HepG2 (cell line): ENCODE data around the gene CD151. TPM values are rescaled to one million over a fixed set of nuclear protein-coding genes. Genes with fewer than 3 reads are reported as not detected.

Source experiments
- ATAC-seq: fragments of 200-7000 bp; cut with Tn5 transposase; 3 replicates; pipeline ENCODE4 v1.9.1; 2020; ENCODE audit warnings: mild to moderate bottlenecking, moderate library complexity
- BruUV-seq: library from RNA; stranded (reverse); fragments of 400-500 nt; replicated peaks from 2 replicates; lab custom pipeline; 2021; lab: Mats Ljungman, UMichigan
- CTCF ChIA-PET: fragments of 300-600 bp; formaldehyde crosslinking; extraction: SDS; loops from one replicate; lab custom pipeline; 2021; ENCODE audit warnings: low total read pairs, inconsistent platforms, low intra/inter-chr PET ratio; lab: Yijun Ruan, JAX
- POLR2A ChIA-PET: fragments of 350-600 bp; sonication (Branson Sonifier 250); formaldehyde crosslinking; loops from one replicate; lab custom pipeline; 2020; ENCODE audit warnings: antibody characterized with exemption, inconsistent platforms; lab: Yijun Ruan, JAX
- DNase-seq: peaks from one replicate; pipeline ENCODE4 v3.0.0-alpha.2; 2015; ENCODE audit warnings: low spot score
- FAIRE-seq: peaks from 3 replicates; lab custom pipeline; 2011; peaks lifted over from hg19 to GRCh38; lab: Jason Lieb, UNC
- H2AFZ ChIP-seq: one replicate; pipeline ENCODE4 v1.6.1; 2011; ENCODE audit warnings: low read length, inconsistent platforms
- H3K27ac ChIP-seq: fragments of 300-600 bp; 3 replicates; pipeline ENCODE4 v1.8.0; 2011; ENCODE audit warnings: mixed run types, mild to moderate bottlenecking, mixed read lengths, low read length, inconsistent platforms; ENCODE audit not compliant: insufficient read depth; ENCODE audit errors: extremely low read length
- H3K27me3 ChIP-seq, 2 experiments: fragments of 200-600 bp in 1 of 2; 2 replicates in 1 of 2; 3 replicates in 1 of 2; pipeline versions ENCODE4 v1.6.0 to v1.8.0; 2011; ENCODE audit warnings: low read length in 2 of 2, mild to moderate bottlenecking in 2 of 2, moderate library complexity in 2 of 2, inconsistent platforms in 1 of 2; ENCODE audit not compliant: insufficient read depth in 2 of 2, control insufficient read depth in 1 of 2
- H3K36me3 ChIP-seq, 2 experiments: fragments of 200-600 bp in 1 of 2; replicated peaks in 1 of 2; 2 replicates in 1 of 2; 3 replicates in 1 of 2; pipeline versions ENCODE4 v1.5.1 to v1.8.0; 2011; ENCODE audit warnings: low read length in 2 of 2, inconsistent platforms in 1 of 2; ENCODE audit not compliant: insufficient read depth in 2 of 2, control insufficient read depth in 1 of 2
- H3K4me1 ChIP-seq: 2 replicates; pipeline ENCODE4 v1.5.1; 2012; ENCODE audit warnings: low read length, inconsistent platforms; ENCODE audit not compliant: insufficient read depth
- H3K4me2 ChIP-seq: 2 replicates; pipeline ENCODE4 v1.6.0; 2011; ENCODE audit warnings: low read depth, low read length, inconsistent platforms
- H3K4me3 ChIP-seq, 3 experiments: fragments of 200-600 bp in 1 of 3; sonication (generic), shearing (Covaris generic) in 1 of 3; replicated peaks in 1 of 3; 2 replicates each; pipeline ENCODE4 v1.5.1; 2011 to 2016; ENCODE audit warnings: low read length in 3 of 3, inconsistent platforms in 2 of 3, low read depth in 2 of 3, mild to moderate bottlenecking in 2 of 3, control low read depth in 1 of 3, mixed read lengths in 1 of 3; ENCODE audit not compliant: insufficient read depth in 1 of 3
- H3K79me2 ChIP-seq: one replicate; pipeline ENCODE4 v1.6.1; 2011; ENCODE audit warnings: low read length, inconsistent platforms; ENCODE audit not compliant: insufficient read depth
- H3K9ac ChIP-seq: 2 replicates; pipeline ENCODE4 v1.6.0; 2011; ENCODE audit warnings: mild to moderate bottlenecking, low read depth, low read length, inconsistent platforms; ENCODE audit not compliant: insufficient read depth
- H3K9me3 ChIP-seq: 2 replicates; pipeline ENCODE4 v1.5.1; 2012; ENCODE audit warnings: mild to moderate bottlenecking, low read length
- H4K20me1 ChIP-seq: 2 replicates; pipeline ENCODE4 v1.6.0; 2011; ENCODE audit warnings: inconsistent platforms, mild to moderate bottlenecking, low read length, moderate library complexity; ENCODE audit not compliant: insufficient read depth
- AGO1 ChIP-seq: fragments of 200-400 bp; formaldehyde crosslinking; IDR thresholded peaks from 2 replicates; pipeline ENCODE4 v1.6.1; 2017; ENCODE audit warnings: mild to moderate bottlenecking, low read depth, low read length, moderate library complexity; ENCODE audit not compliant: poor library complexity, severe bottlenecking
- AGO2 ChIP-seq: fragments of 200-400 bp; formaldehyde crosslinking; optimal IDR thresholded peaks from 2 replicates; pipeline ENCODE3; 2017; ENCODE audit warnings: mild to moderate bottlenecking, low read depth, low read length, moderate library complexity
- ATF7 ChIP-seq, 2 experiments: fragments of 450-650 bp in 1 of 2; sonication (generic) in 1 of 2; formaldehyde crosslinking in 1 of 2; IDR thresholded peaks; 2 replicates each; pipeline versions ENCODE4 v1.4.0 to v1.6.1; 2016 to 2020; ENCODE audit warnings: antibody characterized with exemption in 1 of 2, mild to moderate bottlenecking in 1 of 2, missing genetic modification reagents in 1 of 2
- LCORL ChIP-seq, 2 experiments: fragments of 450-650 bp in 1 of 2; sonication (generic) in 1 of 2; formaldehyde crosslinking in 1 of 2; IDR thresholded peaks; 2 replicates each; pipeline versions ENCODE4 v1.5.0 to v1.6.1; 2017 to 2020; ENCODE audit warnings: antibody characterized with exemption in 1 of 2, missing genetic modification reagents in 1 of 2
- NCOA5 ChIP-seq: sonication (generic); formaldehyde crosslinking; IDR thresholded peaks from 2 replicates; pipeline ENCODE4 v1.4.0; 2020; ENCODE audit warnings: missing genetic modification reagents
- ONECUT2 ChIP-seq: sonication (generic); formaldehyde crosslinking; IDR thresholded peaks from 2 replicates; pipeline ENCODE4 v1.4.0; 2020; ENCODE audit warnings: missing genetic modification reagents
- POLR2G ChIP-seq: fragments of 200-400 bp; formaldehyde crosslinking; IDR thresholded peaks from 2 replicates; pipeline ENCODE4 v1.6.1; 2018; ENCODE audit warnings: mild to moderate bottlenecking, low read depth, low read length, moderate library complexity
- RBFOX2 ChIP-seq: fragments of 200-400 bp; formaldehyde crosslinking; IDR thresholded peaks from 2 replicates; pipeline ENCODE4 v1.6.1; 2017; ENCODE audit warnings: low read depth, mild to moderate bottlenecking, low read length
- ZNF101 ChIP-seq: sonication (generic); formaldehyde crosslinking; IDR thresholded peaks from 2 replicates; pipeline ENCODE4 v1.4.0; 2020; ENCODE audit warnings: mild to moderate bottlenecking, low read depth, missing genetic modification reagents, borderline replicate concordance
- ZNF3 ChIP-seq: IDR thresholded peaks from 2 replicates; pipeline ENCODE4 v1.7.0; 2017; ENCODE audit warnings: inconsistent platforms
- ZNF343 ChIP-seq: sonication (generic); formaldehyde crosslinking; IDR thresholded peaks from 2 replicates; pipeline ENCODE4 v1.4.0; 2020; ENCODE audit warnings: mild to moderate bottlenecking, missing genetic modification reagents
- ZNF430 ChIP-seq: sonication (generic); formaldehyde crosslinking; IDR thresholded peaks from 2 replicates; pipeline ENCODE4 v1.9.0; 2021; ENCODE audit warnings: mild to moderate bottlenecking, missing genetic modification reagents
- ZNF777 ChIP-seq: sonication (generic); formaldehyde crosslinking; IDR thresholded peaks from 2 replicates; pipeline ENCODE4 v1.4.0; 2020; ENCODE audit warnings: missing genetic modification reagents
- WGBS: methylation state at CpG from one replicate; pipeline ENCODE4 v1.1.6; 2017; ENCODE audit warnings: low lambda C conversion rate; 5-methylcytosine and 5-hydroxymethylcytosine counted together
- in situ Hi-C: cut with HindIII; loops from 2 replicates; pipeline ENCODE4 v1.10.0; 2017; ENCODE audit warnings: low pct_unique_long_range_greater_than_20kb; ENCODE audit not compliant: extremely low pct_ligation_motif_present
- intact Hi-C: fragments of 100-400 bp; cut with micrococcal nuclease; formaldehyde crosslinking; loops from one replicate; pipeline ENCODE4 v1.10.0; 2022; ENCODE audit not compliant: unreplicated experiment
- polyA plus RNA-seq, 8 experiments: library from polyadenylated mRNA; depleted of rRNA in 3 of 8; stranded (reverse) in 7 of 8; unstranded in 1 of 8; fragments of >200 nt; fragmentation: Illumina TruSeq in 4 of 8; extraction: Trizol in 4 of 8; gene quantifications; 2 replicates each; pipeline versions ENCODE4 v1.2.1 to v1.2.3, GENCODE V29; 2011 to 2016; ENCODE audit warnings: low read depth in 4 of 8, missing spikeins in 1 of 8, mixed read lengths in 1 of 8; ENCODE audit not compliant: insufficient read depth in 1 of 8
- total RNA-seq, 5 experiments: library from RNA; depleted of rRNA; stranded (reverse); fragments of >200 nt; fragmentation: Illumina TruSeq; extraction: Trizol; gene quantifications; 2 replicates each; pipeline ENCODE4 v1.2.3, GENCODE V29; 2016; ENCODE audit warnings: low read depth in 1 of 5
- TF ChIP-seq, protein P1 (sequence below): sonication (generic); formaldehyde crosslinking; IDR thresholded peaks from 2 replicates; pipeline ENCODE4 v1.4.0; 2020; ENCODE audit warnings: missing genetic modification reagents
- TF ChIP-seq, protein P2 (sequence below): IDR thresholded peaks from 2 replicates; pipeline ENCODE4 v1.6.1; 2016; ENCODE audit warnings: missing compliant biosample characterization, missing genetic modification reagents, borderline replicate concordance
- TF ChIP-seq, protein P3 (sequence below): sonication (generic); formaldehyde crosslinking; IDR thresholded peaks from 2 replicates; pipeline ENCODE4 v1.4.0; 2020; ENCODE audit warnings: missing genetic modification reagents, borderline replicate concordance

CD151 gene
- total and polyA plus RNA-seq, 2 of the 13 experiments (the other 11 are each of a cell fraction or from before 2014, with no cell fraction given): 125 to 197 TPM

DNA sequence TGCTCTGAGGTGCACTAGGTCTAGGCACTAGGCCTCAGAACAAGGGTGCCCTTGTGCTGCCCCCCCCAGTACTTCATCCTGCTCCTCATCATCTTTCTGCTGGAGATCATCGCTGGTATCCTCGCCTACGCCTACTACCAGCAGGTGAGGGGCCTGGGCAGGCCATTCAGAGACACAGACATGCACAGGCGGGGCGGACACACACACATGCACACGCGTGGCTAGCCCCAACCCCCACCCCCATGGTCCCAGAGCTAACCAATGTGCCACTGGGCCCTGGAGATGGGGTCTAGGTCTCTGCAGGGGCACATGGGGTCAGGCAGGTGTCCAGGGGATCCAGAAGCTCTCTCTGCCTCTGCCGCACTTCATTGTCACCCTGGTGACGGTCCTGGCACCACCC is 3.9 kb downstream of the CD151 start:
- Histone ChIP-seq H3K36me3 (peaks cover 9 to 36% of the 10 kb centered on the region in 2 experiments), H3K9me3 (no peaks in the 10 kb centered on the region), H3K4me2 (no peak overlapping the region), H3K27ac (no peak overlapping the region), H2AFZ (no peak overlapping the region), H3K4me3 (no peak overlapping the region), H4K20me1 (peaks cover 20% of the 10 kb centered on the region; the same call in 1 of the 2 replicates), H3K79me2 (peaks cover 30% of the 10 kb centered on the region), H3K9ac (no peak overlapping the region), H3K27me3 (no peaks in the 10 kb centered on the region), H3K4me1 (peaks cover 73% of the 10 kb centered on the region)
- 80% methylated on average over 1 of the region's 9 CpGs for WGBS
- no peak for FAIRE-seq
- ATAC-seq: no peak
- CTCF ChIA-PET: no interaction called here
- POLR2A ChIA-PET: interaction anchor here (11.1 to 16.1 kb wide), 2 partner anchors 7 to 18 kb away, joined by 141 to 264 read pairs; partner anchors contain the start of genes CD151, CRACR2B and PNPLA2
- in situ Hi-C loops: no loop called here
- intact Hi-C loops: no loop called here
- no TSS peak for BruUV-seq
- DNase-seq: no peak
- TF ChIP-seq POLR2G (peak; percentile 54; the same call in 1 of the 2 replicates), ZNF3 (no peak), ZNF343 (CRISPR knock-in tag) (no peak), ZNF777 (no peak), ATF7 (IDR thresholded peaks at IDR 0.05) (no peak), ATF7 (CRISPR knock-in tag; IDR thresholded peaks at IDR 0.05) (no peak), RBFOX2 (peak; percentile 32), LCORL (IDR thresholded peaks at IDR 0.05) (no peak), LCORL (CRISPR knock-in tag; IDR thresholded peaks at IDR 0.05) (no peak), NCOA5 (no peak), ZNF101 (no peak), AGO2 (peak; percentile 55), ONECUT2 (CRISPR knock-in tag) (no peak), ZNF430 (CRISPR knock-in tag) (no peak), AGO1 (peak; percentile 23)
- TF ChIP-seq, protein P1, sequence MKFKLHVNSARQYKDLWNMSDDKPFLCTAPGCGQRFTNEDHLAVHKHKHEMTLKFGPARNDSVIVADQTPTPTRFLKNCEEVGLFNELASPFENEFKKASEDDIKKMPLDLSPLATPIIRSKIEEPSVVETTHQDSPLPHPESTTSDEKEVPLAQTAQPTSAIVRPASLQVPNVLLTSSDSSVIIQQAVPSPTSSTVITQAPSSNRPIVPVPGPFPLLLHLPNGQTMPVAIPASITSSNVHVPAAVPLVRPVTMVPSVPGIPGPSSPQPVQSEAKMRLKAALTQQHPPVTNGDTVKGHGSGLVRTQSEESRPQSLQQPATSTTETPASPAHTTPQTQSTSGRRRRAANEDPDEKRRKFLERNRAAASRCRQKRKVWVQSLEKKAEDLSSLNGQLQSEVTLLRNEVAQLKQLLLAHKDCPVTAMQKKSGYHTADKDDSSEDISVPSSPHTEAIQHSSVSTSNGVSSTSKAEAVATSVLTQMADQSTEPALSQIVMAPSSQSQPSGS: no peak
- TF ChIP-seq, protein P2, sequence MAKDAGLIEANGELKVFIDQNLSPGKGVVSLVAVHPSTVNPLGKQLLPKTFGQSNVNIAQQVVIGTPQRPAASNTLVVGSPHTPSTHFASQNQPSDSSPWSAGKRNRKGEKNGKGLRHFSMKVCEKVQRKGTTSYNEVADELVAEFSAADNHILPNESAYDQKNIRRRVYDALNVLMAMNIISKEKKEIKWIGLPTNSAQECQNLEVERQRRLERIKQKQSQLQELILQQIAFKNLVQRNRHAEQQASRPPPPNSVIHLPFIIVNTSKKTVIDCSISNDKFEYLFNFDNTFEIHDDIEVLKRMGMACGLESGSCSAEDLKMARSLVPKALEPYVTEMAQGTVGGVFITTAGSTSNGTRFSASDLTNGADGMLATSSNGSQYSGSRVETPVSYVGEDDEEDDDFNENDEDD (CRISPR knock-in tag): no peak
- TF ChIP-seq, protein P3, sequence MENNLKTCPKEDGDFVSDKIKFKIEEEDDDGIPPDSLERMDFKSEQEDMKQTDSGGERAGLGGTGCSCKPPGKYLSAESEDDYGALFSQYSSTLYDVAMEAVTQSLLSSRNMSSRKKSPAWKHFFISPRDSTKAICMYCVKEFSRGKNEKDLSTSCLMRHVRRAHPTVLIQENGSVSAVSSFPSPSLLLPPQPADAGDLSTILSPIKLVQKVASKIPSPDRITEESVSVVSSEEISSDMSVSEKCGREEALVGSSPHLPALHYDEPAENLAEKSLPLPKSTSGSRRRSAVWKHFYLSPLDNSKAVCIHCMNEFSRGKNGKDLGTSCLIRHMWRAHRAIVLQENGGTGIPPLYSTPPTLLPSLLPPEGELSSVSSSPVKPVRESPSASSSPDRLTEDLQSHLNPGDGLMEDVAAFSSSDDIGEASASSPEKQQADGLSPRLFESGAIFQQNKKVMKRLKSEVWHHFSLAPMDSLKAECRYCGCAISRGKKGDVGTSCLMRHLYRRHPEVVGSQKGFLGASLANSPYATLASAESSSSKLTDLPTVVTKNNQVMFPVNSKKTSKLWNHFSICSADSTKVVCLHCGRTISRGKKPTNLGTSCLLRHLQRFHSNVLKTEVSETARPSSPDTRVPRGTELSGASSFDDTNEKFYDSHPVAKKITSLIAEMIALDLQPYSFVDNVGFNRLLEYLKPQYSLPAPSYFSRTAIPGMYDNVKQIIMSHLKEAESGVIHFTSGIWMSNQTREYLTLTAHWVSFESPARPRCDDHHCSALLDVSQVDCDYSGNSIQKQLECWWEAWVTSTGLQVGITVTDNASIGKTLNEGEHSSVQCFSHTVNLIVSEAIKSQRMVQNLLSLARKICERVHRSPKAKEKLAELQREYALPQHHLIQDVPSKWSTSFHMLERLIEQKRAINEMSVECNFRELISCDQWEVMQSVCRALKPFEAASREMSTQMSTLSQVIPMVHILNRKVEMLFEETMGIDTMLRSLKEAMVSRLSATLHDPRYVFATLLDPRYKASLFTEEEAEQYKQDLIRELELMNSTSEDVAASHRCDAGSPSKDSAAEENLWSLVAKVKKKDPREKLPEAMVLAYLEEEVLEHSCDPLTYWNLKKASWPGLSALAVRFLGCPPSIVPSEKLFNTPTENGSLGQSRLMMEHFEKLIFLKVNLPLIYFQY (CRISPR knock-in tag): no peak
